Measurements from ENCODE around the gene NFE2L1. TPM values are rescaled to one million over a fixed set of nuclear protein-coding genes. Genes with fewer than 3 reads are reported as not detected.

The NFE2L1 gene
- total and polyA plus RNA-seq, 9 of the 15 experiments (the other 6 are each of a cell fraction or from before 2014, with no cell fraction given): 2.0 to 68.6 (median 39.7) TPM

- TF ChIP-seq ZNF511 (CRISPR knock-in tag; IDR thresholded peaks at IDR 0.05) (peak; percentile 42; the same call in 1 of the 2 replicates), NUFIP1 (IDR thresholded peaks at IDR 0.05; ENCODE audit: partially characterized antibody) (no peak), THRAP3 (IDR thresholded peaks at IDR 0.05; ENCODE audit: borderline replicate concordance) (no peak), MCM7 (IDR thresholded peaks at IDR 0.05) (no peak), CTCF (IDR thresholded peaks at IDR 0.05 in 2 of 3, conservative IDR thresholded peaks at IDR 0.05 in 1 of 3; ENCODE audit: insufficient read depth in 2 of 3, low read depth in 1 of 3, low read length in 3 of 3) (peak; percentile 93 to 96 (median 94)), HDAC3 (IDR thresholded peaks at IDR 0.05; ENCODE audit: borderline replicate concordance, partially characterized antibody) (no peak), TFAM (CRISPR knock-in tag; conservative IDR thresholded peaks at IDR 0.05) (no peak), NKRF (IDR thresholded peaks at IDR 0.05; ENCODE audit: borderline replicate concordance) (no peak), BRCA1 (IDR thresholded peaks at IDR 0.05) (no peak), BRCA1 (CRISPR knock-in tag; IDR thresholded peaks at IDR 0.05) (no peak), LEF1 (IDR thresholded peaks at IDR 0.05) (peak; percentile 57; the same call in 1 of the 2 replicates), POLR2G (IDR thresholded peaks at IDR 0.05; ENCODE audit: low read depth, low read length) (0 out of 2 replicates have a peak, but pooled peaks have one; percentile 27), POLR2B (IDR thresholded peaks at IDR 0.05; ENCODE audit: low read depth, partially characterized antibody) (no peak), VEZF1 (CRISPR knock-in tag; IDR thresholded peaks at IDR 0.05) (no peak), ZNF445 (CRISPR knock-in tag; IDR thresholded peaks at IDR 0.05; ENCODE audit: low read depth) (no peak), MYC (IDR thresholded peaks at IDR 0.05; ENCODE audit: low read depth, low read length) (no peak), MYC (CRISPR knock-in tag; IDR thresholded peaks at IDR 0.05; ENCODE audit: borderline replicate concordance, low read depth) (no peak), NBN (IDR thresholded peaks at IDR 0.05; ENCODE audit: low read depth) (no peak; the same call in 1 of the 2 replicates), DLX4 (CRISPR knock-in tag; IDR thresholded peaks at IDR 0.05) (no peak)
These were observed 21.4 kb upstream of the NFE2L1 start (continued) for GRCh38 chr17:48026502-48027321.
